AG09309 (cell line): ENCODE results near the gene TMEM94.
A peak's percentile ranks its signal among the peaks of the same experiment; 100 is the strongest.
"Not testable (repeated sequence)": the region's sequence is repeated elsewhere in the genome, so short reads cannot be mapped to it uniquely, and the experiment has no call there.

Experiments
- DNase-seq: peaks from one replicate; pipeline ENCODE4 v3.0.0-alpha.2; 2010; ENCODE audit warnings: low read depth
- H3K4me3 ChIP-seq: 2 replicates; pipeline ENCODE4 v1.5.1; 2011; ENCODE audit warnings: mild to moderate bottlenecking, low read depth, low read length, moderate library complexity; ENCODE audit not compliant: control insufficient read depth
- CTCF ChIP-seq: IDR thresholded peaks from 2 replicates; pipeline ENCODE4 v1.5.1; 2011; ENCODE audit warnings: mild to moderate bottlenecking, low read depth, low read length, inconsistent platforms; ENCODE audit not compliant: insufficient read depth, control insufficient read depth; ENCODE audit errors: missing control alignments

TMEM94 gene

GRCh38 chr17:75416006-75416405 is 40.4 kb upstream of the TMEM94 start:
- no peak overlapping the region for H3K4me3 ChIP-seq
- no peak for TF ChIP-seq CTCF
- no peak for DNase-seq

- no peak overlapping the region for H3K4me3 ChIP-seq
- no peak for TF ChIP-seq CTCF
- no peak for DNase-seq
Measured at GRCh38 chr17:75417054-75417580, 39.3 kb upstream of the TMEM94 start.

- no peak overlapping the region for H3K4me3 ChIP-seq
- no peak for TF ChIP-seq CTCF
- no peak for DNase-seq
Measured at GRCh38 chr17:75418531-75418930, 37.9 kb upstream of the TMEM94 start.

- no peak for TF ChIP-seq CTCF
- peak; percentile 64 for DNase-seq
- H3K4me3 ChIP-seq: no peak overlapping the region
Measured at GRCh38 chr17:75428543-75429469, 27.6 kb upstream of the TMEM94 start.

- DNase-seq: no peak
- TF ChIP-seq CTCF: no peak
- no peak overlapping the region for H3K4me3 ChIP-seq
Measured at GRCh38 chr17:75430159-75430974, 26.1 kb upstream of the TMEM94 start.

GRCh38 chr17:75433218-75433783 is 23.1 kb upstream of the TMEM94 start:
- no peak for TF ChIP-seq CTCF
- DNase-seq: no peak
- H3K4me3 ChIP-seq: no peak overlapping the region

GRCh38 chr17:75434433-75434832 is 22.0 kb upstream of the TMEM94 start:
- not testable (repeated sequence) for DNase-seq, H3K4me3 ChIP-seq

GRCh38 chr17:75437404-75437803 is 19.0 kb upstream of the TMEM94 start:
- H3K4me3 ChIP-seq, DNase-seq: not testable (repeated sequence)
